ENCODE results near the gene CWC27. TPM values are rescaled to one million over a fixed set of nuclear protein-coding genes. Genes with fewer than 3 reads are reported as not detected.

CWC27 gene
- total and polyA plus RNA-seq, 2 of the 13 experiments (the other 11 are each of a cell fraction or from before 2014, with no cell fraction given) = 21.1 to 25.7 TPM

GRCh38 chr5:64979531-64979930, 210.8 kb downstream of the CWC27 start:
- Histone ChIP-seq H3K4me1 (ENCODE audit: insufficient read depth, low read length) (no peaks in the 10 kb centered on the region), H4K20me1 (ENCODE audit: insufficient read depth, low read length) (no peaks in the 10 kb centered on the region), H3K27me3 (ENCODE audit: control insufficient read depth in 1 of 2, insufficient read depth in 2 of 2, low read length in 2 of 2) (no peaks in the 10 kb centered on the region), H3K9ac (ENCODE audit: insufficient read depth, low read depth, low read length) (no peak overlapping the region), H3K4me2 (ENCODE audit: low read depth, low read length) (no peak overlapping the region), H2AFZ (ENCODE audit: low read length) (no peak overlapping the region), H3K27ac (ENCODE audit: extremely low read length, insufficient read depth, low read length) (no peak overlapping the region), H3K36me3 (replicated peaks in 1 of 2; ENCODE audit: control insufficient read depth in 1 of 2, insufficient read depth in 2 of 2, low read length in 2 of 2) (peaks cover 3 to 5% of the 10 kb centered on the region in 2 experiments; a peak in 2 of 5 replicates), H3K9me3 (ENCODE audit: low read length) (no peaks in the 10 kb centered on the region), H3K79me2 (ENCODE audit: insufficient read depth, low read length) (no peaks in the 10 kb centered on the region), H3K4me3 (replicated peaks in 1 of 3; ENCODE audit: insufficient read depth in 1 of 3, low read depth in 2 of 3, low read length in 3 of 3) (no peak overlapping the region)
- intact Hi-C loops (cut with micrococcal nuclease; ENCODE audit: unreplicated experiment) (no loop called here), in situ Hi-C loops (cut with HindIII; ENCODE audit: extremely low pct_ligation_motif_present, low pct_unique_long_range_greater_than_20kb) (no loop called here)
- WGBS (ENCODE audit: low lambda C conversion rate) = 95% methylated on average over 3 of the region's 3 CpGs
- DNase-seq (ENCODE audit: low spot score) = no peak
- no peak for FAIRE-seq
- ChIA-PET POLR2A (no interaction called here), CTCF (ENCODE audit: low intra/inter-chr PET ratio, low total read pairs) (no interaction called here)
- TF ChIP-seq, protein P1, sequence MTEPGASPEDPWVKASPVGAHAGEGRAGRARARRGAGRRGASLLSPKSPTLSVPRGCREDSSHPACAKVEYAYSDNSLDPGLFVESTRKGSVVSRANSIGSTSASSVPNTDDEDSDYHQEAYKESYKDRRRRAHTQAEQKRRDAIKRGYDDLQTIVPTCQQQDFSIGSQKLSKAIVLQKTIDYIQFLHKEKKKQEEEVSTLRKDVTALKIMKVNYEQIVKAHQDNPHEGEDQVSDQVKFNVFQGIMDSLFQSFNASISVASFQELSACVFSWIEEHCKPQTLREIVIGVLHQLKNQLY (CRISPR knock-in tag; IDR thresholded peaks at IDR 0.05) = no peak
- TF ChIP-seq SMARCC2 (IDR thresholded peaks at IDR 0.05) (no peak), TFAP4 (IDR thresholded peaks at IDR 0.05; ENCODE audit: borderline replicate concordance, low read depth) (no peak), YY1 (IDR thresholded peaks at IDR 0.05; ENCODE audit: insufficient read depth, insufficient replicate concordance, low read depth, low read length) (no peak), ZNF878 (CRISPR knock-in tag; IDR thresholded peaks at IDR 0.05) (no peak), MXD1 (CRISPR knock-in tag; IDR thresholded peaks at IDR 0.05) (no peak), ZNF670 (CRISPR knock-in tag; IDR thresholded peaks at IDR 0.05; ENCODE audit: borderline replicate concordance) (no peak), SYNCRIP (IDR thresholded peaks at IDR 0.05; ENCODE audit: insufficient read depth, low read depth, low read length) (no peak)
- TF ChIP-seq, protein P2, sequence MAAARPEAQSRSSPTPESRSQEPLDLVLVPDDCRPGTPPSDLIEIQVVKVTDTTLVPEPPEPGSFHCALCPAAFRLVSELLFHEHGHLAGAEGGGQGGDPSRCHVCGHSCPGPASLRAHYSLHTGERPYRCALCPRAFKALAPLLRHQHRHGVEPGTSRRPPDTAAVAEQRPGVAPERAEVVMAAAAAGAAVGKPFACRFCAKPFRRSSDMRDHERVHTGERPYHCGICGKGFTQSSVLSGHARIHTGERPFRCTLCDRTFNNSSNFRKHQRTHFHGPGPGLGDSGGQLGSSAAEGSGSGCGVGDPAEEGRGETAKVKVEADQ (CRISPR knock-in tag; IDR thresholded peaks at IDR 0.05; ENCODE audit: borderline replicate concordance) = no peak
- BruUV-seq (replicated peaks) = no TSS peak
- no peak for ATAC-seq
